Mesangial cell (primary cell): Measurements from ENCODE around the gene SCN11A. TPM values are rescaled to one million over a fixed set of nuclear protein-coding genes. Genes with fewer than 3 reads are reported as not detected.

ENCODE experiments used
- total RNA-seq: library from RNA; depleted of rRNA; stranded (reverse); fragments of >200 nt; gene quantifications from 2 replicates; pipeline ENCODE4 v1.2.3, GENCODE V29; 2015

The SCN11A gene
- total RNA-seq = 0.13 TPM in 1 of 2 replicates, not detected in the other

GRCh38 chr3:39051649-39052561 is at the start of gene SCN11A, which contains the start of gene WDR48:
SCN11A (minus strand) TSS chr3:39051944; CDS start chr3:38950362, 101,582 bp downstream.
WDR48 (plus strand) TSS chr3:39052016; CDS start chr3:39052026, 10 bp downstream.

Other genes with a start within 250 kb of the SCN11A start
- not detected in 2 replicates for gene SCN10A, start 235.7 kb downstream of the SCN11A start, total RNA-seq
- 15.5 and 20.3 TPM in 2 replicates for gene WDR48, start 72 bp upstream of the SCN11A start, total RNA-seq
- 31.3 and 54.3 TPM in 2 replicates for gene GORASP1, start 55.7 kb upstream of the SCN11A start, total RNA-seq
- 4.2 and 5.2 TPM in 2 replicates for gene TTC21A, start 55.7 kb upstream of the SCN11A start, total RNA-seq
- 13.4 and 19.1 TPM in 2 replicates for gene CSRNP1, start 101.6 kb upstream of the SCN11A start, total RNA-seq
- under 0.01 and 0.16 TPM in 2 replicates for gene XIRP1, start 140.7 kb upstream of the SCN11A start, total RNA-seq
- under 0.01 TPM in 1 of 2 replicates, not detected in the other for gene CX3CR1, start 228.1 kb upstream of the SCN11A start, total RNA-seq